Ovary (tissue), 9 donors: ENCODE results near the gene FAM53B. TPM values are rescaled to one million over a fixed set of nuclear protein-coding genes. Genes with fewer than 3 reads are reported as not detected.

ENCODE experiments used
- DNase-seq, 5 donors: peaks; one replicate each; pipeline ENCODE4 v3.0.0-alpha.2; 2019 to 2020
- H3K27ac ChIP-seq, 2 donors: fragments of 200-600 bp; one replicate each; pipeline versions ENCODE4 v1.5.1 to v1.8.0; 2019 to 2022
- H3K27me3 ChIP-seq: fragments of 200-600 bp; one replicate; pipeline ENCODE4 v1.8.0; 2022
- H3K36me3 ChIP-seq: fragments of 200-600 bp; sonication (generic); one replicate; pipeline ENCODE4 v1.5.1; 2019
- H3K4me1 ChIP-seq: one replicate; pipeline ENCODE4 v1.8.1; 2013; ENCODE audit warnings: mild to moderate bottlenecking, moderate library complexity; ENCODE audit not compliant: insufficient read depth
- H3K4me3 ChIP-seq: fragments of 200-600 bp; sonication (generic); one replicate; pipeline ENCODE4 v1.5.1; 2017
- H3K9me3 ChIP-seq, 2 donors: fragments of 200-600 bp in 1 of 2; sonication (generic) in 1 of 2; one replicate each; pipeline versions ENCODE4 v1.5.1 to v1.8.1; 2013 to 2019; ENCODE audit warnings: mild to moderate bottlenecking in 1 of 2, moderate library complexity in 1 of 2
- EP300 ChIP-seq: sonication (generic); formaldehyde crosslinking; IDR thresholded peaks from one replicate; pipeline ENCODE4 v1.6.1; 2017; ENCODE audit warnings: antibody characterized with exemption
- POLR2A ChIP-seq: fragments of 450-650 bp; IDR thresholded peaks from one replicate; pipeline ENCODE4 v1.6.1; 2017; ENCODE audit warnings: antibody characterized with exemption, mild to moderate bottlenecking, moderate library complexity
- WGBS, 3 donors: extraction: QIAGEN DNeasy Blood & Tissue Kit in 1 of 3; methylation state at CpG; one replicate each; pipeline versions ENCODE4 v1.1.5 to v1.1.7; 2013 to 2017; 5-methylcytosine and 5-hydroxymethylcytosine counted together
- intact Hi-C, 4 donors: fragments of 100-400 bp; cut with DNase I; formaldehyde crosslinking; loops; one replicate each; pipeline versions ENCODE4 v1.11.0 to v1.15.1; 2022 to 2023
- polyA plus RNA-seq, 2 donors: library from polyadenylated mRNA; stranded (reverse); fragments of 200-250 nt in 1 of 2; fragments of 350-450 nt in 1 of 2; fragmentation: Illumina TruSeq in 1 of 2; extraction: RNeasy Lipid Tissue Mini Kit (QIAGEN cat#74804) in 1 of 2; gene quantifications; one replicate each; pipeline ENCODE4 v1.2.3, GENCODE V29; 2013 to 2014
- total RNA-seq, 7 donors: library from RNA; depleted of rRNA in 2 of 7; stranded (reverse); fragments of >200 nt in 2 of 7; fragmentation: NEBNext Ultra II Directional in 3 of 7; extraction: Animal tissue kit (Norgen Biotek cat#: 25700) in 3 of 7; gene quantifications; one replicate each; pipeline versions ENCODE4 v1.1.0 to v1.2.4, GENCODE V29; 2016 to 2023
- TF ChIP-seq, protein P1 (sequence below), 3 donors: fragments of 450-650 bp in 2 of 3; fragments of 200-600 bp in 1 of 3; IDR thresholded peaks; one replicate each; pipeline versions ENCODE4 v1.5.1 to v1.8.0; 2016 to 2022; ENCODE audit warnings: antibody characterized with exemption in 3 of 3, mild to moderate bottlenecking in 1 of 3
- donor health status: DM: no; HTN: no; CAD: no; lungs with moderate emphysema.
- donor health status: DM: no; HTN: no; CAD: no.
- donor health status: Bipolar disorder and iron deficiency.
- donor health status: DM: yes; HTN: yes; CAD: no.
- donor health status: DM: no; HTN: no; CAD: no.
- donor health status: DM: yes; HTN: yes; CAD: no.

FAM53B gene
- total and polyA plus RNA-seq, 9 donors: 9.7 to 77.6 (median 45.5) TPM

DNA sequence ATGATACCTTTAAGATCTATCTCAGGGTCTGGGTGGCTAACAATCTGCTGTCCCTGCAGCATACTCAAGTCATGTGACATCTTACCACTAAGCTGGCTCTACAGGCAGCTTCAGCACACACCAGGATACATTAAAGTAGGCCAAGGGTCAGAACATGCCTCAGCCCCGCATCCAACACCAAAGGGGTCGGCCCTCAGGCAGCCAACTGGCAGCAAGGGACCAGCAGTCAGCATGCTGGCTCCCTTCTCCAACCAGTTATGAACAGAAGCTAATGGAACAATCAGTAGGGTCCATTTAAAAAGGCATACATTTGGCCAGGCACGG lies 37.1 kb downstream of the FAM53B start:
- intact Hi-C loops: no loop called here
- Histone ChIP-seq H3K9me3 (no peaks in the 10 kb centered on the region), H3K27ac (peak overlapping the region in 1 of 2 donors; percentile 96), H3K27me3 (no peaks in the 10 kb centered on the region), H3K4me3 (no peak overlapping the region), H3K36me3 (no peaks in the 10 kb centered on the region), H3K4me1 (peaks cover 71% of the 10 kb centered on the region)
- peak in 1 of 5 donors; percentile 39 for DNase-seq
- TF ChIP-seq POLR2A (no peak), EP300 (no peak)
- TF ChIP-seq, protein P1, sequence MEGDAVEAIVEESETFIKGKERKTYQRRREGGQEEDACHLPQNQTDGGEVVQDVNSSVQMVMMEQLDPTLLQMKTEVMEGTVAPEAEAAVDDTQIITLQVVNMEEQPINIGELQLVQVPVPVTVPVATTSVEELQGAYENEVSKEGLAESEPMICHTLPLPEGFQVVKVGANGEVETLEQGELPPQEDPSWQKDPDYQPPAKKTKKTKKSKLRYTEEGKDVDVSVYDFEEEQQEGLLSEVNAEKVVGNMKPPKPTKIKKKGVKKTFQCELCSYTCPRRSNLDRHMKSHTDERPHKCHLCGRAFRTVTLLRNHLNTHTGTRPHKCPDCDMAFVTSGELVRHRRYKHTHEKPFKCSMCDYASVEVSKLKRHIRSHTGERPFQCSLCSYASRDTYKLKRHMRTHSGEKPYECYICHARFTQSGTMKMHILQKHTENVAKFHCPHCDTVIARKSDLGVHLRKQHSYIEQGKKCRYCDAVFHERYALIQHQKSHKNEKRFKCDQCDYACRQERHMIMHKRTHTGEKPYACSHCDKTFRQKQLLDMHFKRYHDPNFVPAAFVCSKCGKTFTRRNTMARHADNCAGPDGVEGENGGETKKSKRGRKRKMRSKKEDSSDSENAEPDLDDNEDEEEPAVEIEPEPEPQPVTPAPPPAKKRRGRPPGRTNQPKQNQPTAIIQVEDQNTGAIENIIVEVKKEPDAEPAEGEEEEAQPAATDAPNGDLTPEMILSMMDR (IDR thresholded peaks at IDR 0.05): no peak
- WGBS, 3 donors: 52 to 60% (median 60%) methylated on average over 3 of the region's 3 CpGs

DNA sequence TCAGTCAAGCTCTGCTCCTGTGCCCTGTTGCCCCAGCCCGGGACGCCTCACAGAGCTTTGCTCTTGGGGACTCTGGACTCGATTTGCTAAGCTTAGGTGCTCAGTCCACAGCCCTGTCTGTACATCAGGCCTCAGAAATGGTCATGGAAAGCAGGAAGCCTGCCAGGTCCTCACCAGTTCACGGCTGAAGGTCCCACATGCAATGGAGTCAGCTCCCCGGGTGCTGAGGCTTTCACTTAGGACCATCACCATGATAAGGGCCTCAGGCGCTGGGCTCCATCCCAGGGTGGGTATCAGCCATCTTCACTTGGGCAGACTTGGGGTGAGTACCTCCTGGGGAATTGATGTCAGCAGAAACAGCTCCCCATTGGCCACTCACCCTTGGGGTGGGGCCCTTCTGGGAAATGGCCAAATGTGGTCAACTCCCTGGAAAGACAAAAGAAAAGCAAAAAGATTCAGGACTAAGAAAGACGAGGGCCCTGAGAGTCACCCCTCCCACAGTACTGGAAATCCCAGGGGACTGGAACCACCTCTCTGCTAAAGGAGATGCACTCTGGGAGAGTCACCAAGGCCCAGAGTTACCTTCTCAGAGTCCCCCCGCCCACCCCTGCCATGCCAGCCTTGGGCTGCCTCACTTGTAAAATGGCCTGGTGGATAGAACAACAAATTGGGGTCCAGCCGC lies 37.6 kb downstream of the FAM53B start:
- Histone ChIP-seq H3K27me3 (no peaks in the 10 kb centered on the region), H3K9me3 (no peaks in the 10 kb centered on the region), H3K36me3 (no peaks in the 10 kb centered on the region), H3K4me1 (peaks cover 75% of the 10 kb centered on the region), H3K4me3 (no peak overlapping the region), H3K27ac (peak overlapping the region; percentile 62 to 96)
- intact Hi-C loops: no loop called here
- TF ChIP-seq, protein P1 (IDR thresholded peaks at IDR 0.05): no peak
- TF ChIP-seq POLR2A (no peak), EP300 (no peak)
- peak in 2 of 5 donors; percentile 42 to 44 for DNase-seq
- WGBS, 3 donors: 71 to 76% (median 71%) methylated on average over 9 of the region's 9 CpGs

DNA sequence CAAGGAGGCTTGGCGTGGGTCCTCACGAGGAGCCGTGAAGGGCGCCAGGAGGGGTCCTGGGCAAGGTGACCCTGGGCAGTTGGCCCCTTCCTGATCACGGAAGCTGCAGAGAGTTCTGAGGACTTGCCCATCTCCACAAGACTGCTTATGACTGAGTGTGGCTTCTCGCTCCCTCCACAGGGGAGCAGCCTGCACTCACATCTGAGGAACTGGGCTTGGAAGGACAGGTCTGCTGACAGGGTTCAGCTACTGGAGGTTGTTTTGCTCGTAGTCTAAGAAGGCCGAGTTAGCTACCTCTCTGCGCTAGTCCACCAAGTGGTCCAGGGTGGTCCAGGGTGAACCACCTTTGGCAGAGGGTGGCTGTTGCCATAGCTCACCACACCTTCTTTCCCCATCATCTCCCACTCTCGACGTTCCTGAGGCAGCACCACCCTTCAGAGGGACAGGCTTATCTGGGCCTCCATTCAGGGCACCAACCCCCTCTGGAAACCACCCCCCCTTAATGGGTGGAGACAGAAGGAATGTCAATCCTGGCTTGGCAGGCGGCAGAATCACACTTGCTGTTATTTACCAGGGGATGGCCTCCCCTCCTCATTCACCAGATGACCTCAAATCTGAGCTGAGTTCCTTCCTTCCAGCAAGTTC lies 38.2 kb downstream of the FAM53B start:
- Histone ChIP-seq H3K9me3 (no peaks in the 10 kb centered on the region), H3K4me1 (peaks cover 80% of the 10 kb centered on the region), H3K36me3 (no peaks in the 10 kb centered on the region), H3K27me3 (no peaks in the 10 kb centered on the region), H3K4me3 (no peak overlapping the region), H3K27ac (peak overlapping the region; percentile 62 to 96)
- DNase-seq: peak in 2 of 5 donors; percentile 33 to 47
- WGBS, 3 donors: 65 to 76% (median 70%) methylated on average over 12 of the region's 12 CpGs
- no peak for TF ChIP-seq EP300
- TF ChIP-seq, protein P1 (IDR thresholded peaks at IDR 0.05): peak in 1 of 3 donors; percentile 13
- TF ChIP-seq POLR2A: no peak
- intact Hi-C loops: no loop called here

DNA sequence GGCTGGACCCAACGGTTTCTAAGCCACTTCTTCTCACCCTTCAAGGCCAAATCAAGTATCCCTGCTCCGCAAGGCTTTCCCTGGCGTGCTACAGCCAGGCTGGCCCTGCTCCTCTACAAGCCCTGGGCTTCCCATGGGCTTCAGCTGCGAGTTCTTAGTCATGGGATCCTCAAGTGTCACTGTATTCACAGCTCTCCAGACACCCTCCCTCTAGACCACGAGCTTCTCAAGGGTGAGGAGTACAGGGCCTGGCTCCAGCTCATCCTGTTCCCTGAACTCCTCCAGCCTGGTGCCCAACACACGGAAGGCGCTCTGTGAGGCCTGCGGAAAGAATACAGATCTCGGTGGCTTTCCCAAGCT lies 38.8 kb downstream of the FAM53B start:
- 53 to 63% (median 54%) methylated on average over 8 to 9 of the region's 9 CpGs for WGBS, 3 donors
- DNase-seq: peak in 1 of 5 donors; percentile 57
- Histone ChIP-seq H3K36me3 (no peaks in the 10 kb centered on the region), H3K27ac (peak overlapping the region; percentile 46 to 96), H3K4me1 (peaks cover 84% of the 10 kb centered on the region), H3K9me3 (no peaks in the 10 kb centered on the region), H3K4me3 (no peak overlapping the region), H3K27me3 (no peaks in the 10 kb centered on the region)
- TF ChIP-seq POLR2A (no peak), EP300 (no peak)
- TF ChIP-seq, protein P1 (IDR thresholded peaks at IDR 0.05): no peak
- intact Hi-C loops: no loop called here
